Urinary bladder (tissue), 4 donors: ENCODE data around the gene LRIG2. TPM values are rescaled to one million over a fixed set of nuclear protein-coding genes. Genes with fewer than 3 reads are reported as not detected.

Experiments used
- DNase-seq: peaks from one replicate; pipeline ENCODE4 v3.0.0-alpha.2; 2015; ENCODE audit errors: extremely low spot score
- H3K27ac ChIP-seq: one replicate; pipeline ENCODE4 v1.5.1; 2013; ENCODE audit warnings: low read depth, mild to moderate bottlenecking, moderate library complexity
- H3K36me3 ChIP-seq: one replicate; pipeline ENCODE4 v1.6.1; 2013; ENCODE audit warnings: mild to moderate bottlenecking, moderate library complexity; ENCODE audit not compliant: insufficient read depth
- H3K4me1 ChIP-seq: one replicate; pipeline ENCODE4 v1.6.1; 2013; ENCODE audit warnings: mild to moderate bottlenecking, moderate library complexity; ENCODE audit not compliant: insufficient read depth
- H3K4me3 ChIP-seq: one replicate; pipeline ENCODE4 v1.5.1; 2013; ENCODE audit warnings: low read depth, low read length
- WGBS: extraction: QIAGEN DNeasy Blood & Tissue Kit; methylation state at CpG from one replicate; pipeline ENCODE4 v1.1.7; 2013; 5-methylcytosine and 5-hydroxymethylcytosine counted together
- polyA plus RNA-seq: library from polyadenylated mRNA; stranded (reverse); fragments of 200-250 nt; gene quantifications from one replicate; pipeline ENCODE4 v1.2.3, GENCODE V29; 2013
- total RNA-seq: library from RNA; depleted of rRNA; stranded (reverse); fragments of >200 nt; gene quantifications from one replicate; pipeline ENCODE4 v1.2.3, GENCODE V29; 2014
- donor health status: healthy with polysubstance abuse.
- donor health status: healthy.

Gene LRIG2
- total and polyA plus RNA-seq, 2 donors = 4.5 to 49.7 TPM

GRCh38 chr1:113086541-113086940 is 13.5 kb downstream of the LRIG2 start:
- no peaks in the 10 kb centered on the region for H3K36me3 ChIP-seq
- WGBS = 86% methylated on average over 2 of the region's 2 CpGs
- H3K4me1 ChIP-seq = no peaks in the 10 kb centered on the region
- H3K27ac ChIP-seq = no peak overlapping the region
- DNase-seq = no peak
- H3K4me3 ChIP-seq = no peak overlapping the region

- H3K27ac ChIP-seq = no peak overlapping the region
- H3K4me3 ChIP-seq = no peak overlapping the region
- no peaks in the 10 kb centered on the region for H3K36me3 ChIP-seq
- DNase-seq = no peak
- no peaks in the 10 kb centered on the region for H3K4me1 ChIP-seq
- 54% methylated on average over 1 of the region's 1 CpG for whole genome bisulfite sequencing
Measured at GRCh38 chr1:113088972-113089371, 16.0 kb downstream of the LRIG2 start.

GRCh38 chr1:113090051-113090450 is 17.1 kb downstream of the LRIG2 start:
- H3K4me3 ChIP-seq = no peak overlapping the region
- no peak overlapping the region for H3K27ac ChIP-seq
- 98% methylated on average over 1 of the region's 1 CpG for WGBS
- no peaks in the 10 kb centered on the region for H3K36me3 ChIP-seq
- DNase-seq = no peak
- no peaks in the 10 kb centered on the region for H3K4me1 ChIP-seq

GRCh38 chr1:113091988-113092594 is 19.1 kb downstream of the LRIG2 start:
- Histone ChIP-seq H3K36me3 (peaks cover 7% of the 10 kb centered on the region), H3K27ac (no peak overlapping the region), H3K4me1 (no peaks in the 10 kb centered on the region), H3K4me3 (no peak overlapping the region)
- WGBS = 55% methylated on average over 1 of the region's 1 CpG
- DNase-seq = no peak

- Histone ChIP-seq H3K36me3 (peaks cover 7% of the 10 kb centered on the region), H3K27ac (no peak overlapping the region), H3K4me1 (no peaks in the 10 kb centered on the region), H3K4me3 (no peak overlapping the region)
- 97% methylated on average over 4 of the region's 4 CpGs for WGBS
- no peak for DNase-seq
Measured at GRCh38 chr1:113094506-113094905, 21.5 kb downstream of the LRIG2 start.

- H3K4me1 ChIP-seq = no peaks in the 10 kb centered on the region
- no peak overlapping the region for H3K4me3 ChIP-seq
- no peak for DNase-seq
- WGBS = 61% methylated on average over 5 of the region's 5 CpGs
- H3K36me3 ChIP-seq = peaks cover 9% of the 10 kb centered on the region
- H3K27ac ChIP-seq = no peak overlapping the region
Measured at GRCh38 chr1:113095790-113096455, 22.9 kb downstream of the LRIG2 start.

GRCh38 chr1:113096493-113096892 is 23.5 kb downstream of the LRIG2 start:
- H3K36me3 ChIP-seq = peaks cover 9% of the 10 kb centered on the region
- H3K4me3 ChIP-seq = no peak overlapping the region
- H3K27ac ChIP-seq = no peak overlapping the region
- no peak for DNase-seq
- WGBS = 92% methylated on average over 3 of the region's 3 CpGs
- H3K4me1 ChIP-seq = no peaks in the 10 kb centered on the region

- Histone ChIP-seq H3K4me3 (no peak overlapping the region), H3K27ac (no peak overlapping the region), H3K4me1 (no peaks in the 10 kb centered on the region), H3K36me3 (peaks cover 6% of the 10 kb centered on the region)
- DNase-seq = no peak
Measured at GRCh38 chr1:113101588-113101987, 28.6 kb downstream of the LRIG2 start.

GRCh38 chr1:113103048-113103447 is 30.1 kb downstream of the LRIG2 start:
- 90% methylated on average over 1 of the region's 1 CpG for WGBS
- Histone ChIP-seq H3K4me3 (no peak overlapping the region), H3K36me3 (peaks cover 5% of the 10 kb centered on the region), H3K4me1 (no peaks in the 10 kb centered on the region), H3K27ac (no peak overlapping the region)
- no peak for DNase-seq

GRCh38 chr1:113103977-113104376 is 31.0 kb downstream of the LRIG2 start:
- no peak overlapping the region for H3K4me3 ChIP-seq
- H3K4me1 ChIP-seq = no peaks in the 10 kb centered on the region
- H3K36me3 ChIP-seq = peaks cover 5% of the 10 kb centered on the region
- H3K27ac ChIP-seq = no peak overlapping the region
- DNase-seq = no peak

- no peaks in the 10 kb centered on the region for H3K4me1 ChIP-seq
- H3K4me3 ChIP-seq = no peak overlapping the region
- no peak for DNase-seq
- peaks cover 4% of the 10 kb centered on the region for H3K36me3 ChIP-seq
- WGBS = 94% methylated on average over 2 of the region's 2 CpGs
- H3K27ac ChIP-seq = no peak overlapping the region
Measured at GRCh38 chr1:113106910-113107309, 33.9 kb downstream of the LRIG2 start.

- 48% methylated on average over 5 of the region's 5 CpGs for WGBS
- Histone ChIP-seq H3K36me3 (peaks cover 8% of the 10 kb centered on the region), H3K4me1 (no peaks in the 10 kb centered on the region), H3K27ac (no peak overlapping the region), H3K4me3 (no peak overlapping the region)
- no peak for DNase-seq
Measured at GRCh38 chr1:113109908-113110554, 37.0 kb downstream of the LRIG2 start.

- Histone ChIP-seq H3K4me3 (no peak overlapping the region), H3K36me3 (peaks cover 8% of the 10 kb centered on the region), H3K27ac (no peak overlapping the region), H3K4me1 (no peaks in the 10 kb centered on the region)
- DNase-seq = no peak
Measured at GRCh38 chr1:113118266-113118665, 45.3 kb downstream of the LRIG2 start.

GRCh38 chr1:113123737-113124136 is 50.7 kb downstream of the LRIG2 start:
- H3K36me3 ChIP-seq = peaks cover 9% of the 10 kb centered on the region
- H3K4me1 ChIP-seq = no peaks in the 10 kb centered on the region
- WGBS = 67% methylated on average over 3 of the region's 3 CpGs

More at GRCh38 chr1:113123737-113124136, 50.7 kb downstream of the LRIG2 start:
- H3K27ac ChIP-seq = no peak overlapping the region
- H3K4me3 ChIP-seq = no peak overlapping the region
- DNase-seq = no peak
